ENCODE measurements around the gene PCYT2.
"Not testable (repeated sequence)": the region's sequence is repeated elsewhere in the genome, so short reads cannot be mapped to it uniquely, and the experiment has no call there.

The PCYT2 gene
- total RNA-seq, result 26.9 to 73.1 reads per million in 2 experiments

DNA sequence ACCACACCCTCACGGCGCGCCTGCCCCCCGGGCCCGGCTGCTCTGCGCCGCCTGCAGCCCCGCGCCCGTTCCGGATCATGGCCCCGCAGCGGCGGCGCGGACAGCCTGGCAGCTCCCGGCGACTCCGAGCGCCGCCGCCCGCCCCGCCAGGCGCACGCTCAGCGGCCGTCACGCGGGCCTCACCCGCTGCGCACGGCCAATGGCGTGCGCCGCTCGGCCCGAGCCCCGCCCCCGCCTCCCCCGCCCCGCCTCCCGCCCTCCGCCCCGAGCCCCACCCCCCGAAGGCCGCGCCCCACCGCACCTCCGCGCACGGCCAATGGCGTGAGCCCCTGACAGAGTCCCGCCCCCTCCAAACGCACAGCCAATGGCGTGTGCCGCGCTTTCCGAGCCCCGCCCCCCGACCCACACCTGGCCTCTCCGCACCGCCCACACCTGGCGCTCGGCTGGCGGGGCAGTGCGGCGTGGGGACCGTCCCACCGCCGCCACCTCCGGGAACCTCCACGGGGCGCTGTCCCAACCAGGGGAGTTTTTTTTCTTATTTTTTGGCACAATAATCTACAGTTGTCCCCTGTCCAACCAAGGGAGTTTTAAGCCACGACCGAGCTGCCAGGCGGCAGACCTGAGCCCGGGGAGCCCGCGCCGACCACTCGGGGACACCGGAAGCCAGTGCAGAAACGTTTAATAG, at the start of gene PCYT2:
Gene PCYT2 (minus strand): TSS at position 123 of the 685 bp plus-strand sequence. CDS start 44 bp downstream, at position 79.
- DNase-seq (ENCODE audit: low read depth), result peak; percentile 92

DNA sequence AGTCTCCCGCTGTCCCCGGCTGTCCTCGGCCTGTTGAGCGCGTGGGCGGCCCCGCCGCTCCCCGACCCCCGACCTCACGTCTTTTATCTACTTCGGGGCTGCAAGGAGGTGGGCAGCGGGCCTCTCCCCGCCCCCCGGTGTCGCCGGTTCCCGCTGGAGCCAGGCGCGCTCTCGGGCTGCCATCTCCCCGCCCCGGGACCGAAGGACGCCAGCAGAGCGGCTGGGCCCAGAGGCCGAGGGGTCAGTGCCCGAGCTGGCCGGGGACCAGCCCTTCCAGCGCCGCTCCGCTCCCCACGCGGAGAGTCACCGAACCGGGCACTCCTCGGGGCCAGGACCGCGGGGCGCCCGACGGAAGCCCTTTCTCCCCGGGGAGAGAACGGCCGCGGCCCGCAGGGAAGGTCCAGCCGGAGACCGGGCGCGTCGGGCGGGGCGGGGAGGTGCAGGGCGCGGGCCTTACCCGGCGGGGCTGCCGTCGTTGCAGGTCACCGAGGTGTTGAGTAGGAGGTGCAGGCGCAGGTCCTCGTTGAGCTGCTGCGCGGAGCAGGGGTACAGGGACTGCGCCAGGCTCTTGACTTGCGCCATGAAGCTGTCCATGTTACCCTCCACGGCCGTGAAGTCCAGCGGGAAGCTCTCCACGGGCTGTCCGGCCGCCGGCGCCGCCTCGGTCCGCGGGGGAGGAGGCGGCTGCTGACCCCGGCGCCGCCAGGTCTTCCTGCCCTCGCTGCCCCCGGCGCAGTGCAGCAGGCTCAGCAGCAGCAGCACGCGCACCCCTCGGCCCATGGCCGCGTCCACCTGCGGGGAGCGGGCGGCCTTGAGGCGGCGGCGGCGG, 49.1 kb upstream of the PCYT2 start:
- no peak for DNase-seq (ENCODE audit: low read depth)

GRCh38 chr17:81959362-81960129, 48.3 kb upstream of the PCYT2 start:
- DNase-seq (ENCODE audit: low read depth), result peak; percentile 76

DNA sequence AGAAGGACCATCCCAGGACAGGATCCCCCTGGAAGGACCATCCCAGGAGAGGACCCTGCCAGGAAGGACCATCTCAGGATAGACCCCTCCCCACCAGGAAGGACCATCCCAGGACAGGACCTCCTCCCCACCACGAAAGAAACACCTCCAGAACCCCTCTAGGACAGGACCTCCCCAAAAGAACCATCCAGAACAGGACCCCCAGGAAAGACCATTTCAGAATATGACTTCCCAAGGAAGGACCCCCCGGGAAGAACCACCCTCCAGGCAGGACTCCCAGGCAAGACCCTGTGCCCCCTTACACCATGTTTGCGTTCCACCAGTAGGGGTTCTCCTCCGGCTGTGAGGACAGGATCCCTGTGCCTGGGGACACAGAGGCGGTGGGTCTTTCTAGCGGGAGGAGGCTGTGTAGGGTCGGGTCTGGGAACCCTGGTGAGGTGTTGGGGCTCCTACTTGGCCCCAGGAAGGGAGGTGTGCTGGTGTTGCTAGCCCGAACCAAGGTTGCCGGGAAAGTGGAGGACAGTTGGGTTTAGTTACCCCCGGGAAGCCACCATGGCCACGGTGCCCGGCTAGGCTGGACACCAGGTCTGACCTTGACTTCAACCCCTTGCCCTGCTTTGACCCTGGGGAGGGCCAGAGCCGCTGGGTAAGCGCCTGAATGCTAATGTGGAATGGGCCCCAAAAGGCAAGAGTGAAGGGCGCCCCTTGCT, 47.6 kb upstream of the PCYT2 start:
- no peak for DNase-seq (ENCODE audit: low read depth)

GRCh38 chr17:81957691-81958432, 46.7 kb upstream of the PCYT2 start:
- DNase-seq (ENCODE audit: low read depth), result no peak

DNA sequence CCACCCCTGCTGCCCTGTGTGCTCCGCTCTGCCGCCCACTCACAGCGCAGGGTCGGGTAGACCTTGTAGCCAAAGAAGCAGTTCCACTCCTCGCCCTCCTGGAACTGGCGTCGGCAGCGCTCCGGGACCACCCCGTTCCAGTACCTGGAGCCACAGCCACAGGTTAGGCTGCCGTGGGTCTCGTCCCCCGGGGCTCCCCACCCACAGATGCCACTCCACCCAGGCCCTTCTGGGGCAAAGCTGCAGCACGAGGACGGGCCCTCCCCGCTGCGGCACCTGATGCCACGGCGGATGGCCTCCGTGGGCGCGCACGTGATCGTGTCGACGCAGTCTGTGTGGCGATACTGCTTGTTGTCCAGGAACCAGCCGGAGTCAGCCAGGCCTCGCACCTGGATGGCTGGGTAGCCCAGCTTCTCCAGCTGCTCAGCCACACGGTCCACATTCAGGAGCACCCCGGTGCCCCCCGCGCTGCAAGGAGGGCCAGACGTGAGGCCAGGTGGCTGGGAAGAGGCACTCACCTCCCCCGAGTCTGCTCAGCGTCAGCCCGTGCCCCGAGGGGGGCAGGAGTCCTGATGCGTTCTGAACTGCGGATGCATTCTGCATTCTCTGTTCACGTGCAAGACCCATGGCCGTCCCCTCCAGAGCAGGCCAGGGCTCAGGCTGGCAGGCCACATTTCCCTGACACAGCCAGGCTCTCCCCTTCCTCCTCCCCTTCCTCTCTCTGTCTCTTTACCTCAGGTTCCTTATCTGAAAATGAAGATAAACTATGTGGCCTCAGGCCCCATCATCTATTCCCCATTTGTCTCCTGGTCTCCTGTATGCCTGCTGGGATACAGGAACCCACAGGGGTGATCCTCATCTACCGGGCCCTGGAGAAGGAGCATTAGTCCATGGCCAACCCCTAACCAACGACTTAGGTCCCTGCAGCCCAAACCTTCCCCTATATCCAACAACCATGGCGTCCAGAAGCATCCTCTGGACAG, 45.7 kb upstream of the PCYT2 start:
- no peak for DNase-seq (ENCODE audit: low read depth)

DNA sequence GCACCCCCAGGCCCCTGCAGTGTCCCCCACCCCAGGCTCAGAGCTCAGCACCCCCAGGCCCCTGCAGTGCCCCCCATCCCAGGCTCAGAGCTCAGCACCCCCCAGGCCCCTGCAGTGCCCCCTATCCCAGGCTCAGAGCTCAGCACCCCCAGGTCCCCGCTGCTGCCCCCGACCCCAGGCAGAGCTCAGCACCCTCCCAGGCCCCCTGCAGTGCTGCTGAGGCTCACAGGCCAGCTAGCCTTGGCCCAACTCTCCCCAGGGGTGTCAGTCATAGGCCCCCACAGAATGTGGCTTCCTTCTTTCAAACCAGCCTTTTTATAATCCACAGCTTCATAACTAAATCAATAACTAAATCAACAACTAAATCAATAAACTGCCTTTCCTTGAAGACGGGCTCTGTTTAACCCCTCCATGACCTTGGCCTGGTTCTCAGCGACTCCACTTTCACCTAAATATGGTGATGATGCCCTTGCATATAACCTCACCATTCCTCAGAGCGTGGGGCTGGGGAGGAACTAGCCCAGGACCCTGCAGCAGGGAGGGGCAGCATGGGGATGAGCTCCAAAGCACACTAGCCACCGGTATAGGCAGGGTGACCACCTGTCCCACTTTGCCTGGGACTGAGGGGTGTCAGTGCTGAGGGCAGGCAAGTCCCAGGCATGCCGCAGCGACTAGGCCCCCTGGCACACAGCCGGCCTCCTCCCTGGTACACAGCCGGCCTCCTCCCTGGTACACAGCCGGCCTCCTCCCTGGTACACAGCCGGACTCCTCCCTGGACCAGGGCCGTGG, 44.8 kb upstream of the PCYT2 start:
- no peak for DNase-seq (ENCODE audit: low read depth)

GRCh38 chr17:81955058-81955681, 44.0 kb upstream of the PCYT2 start:
- no peak for DNase-seq (ENCODE audit: low read depth)

DNA sequence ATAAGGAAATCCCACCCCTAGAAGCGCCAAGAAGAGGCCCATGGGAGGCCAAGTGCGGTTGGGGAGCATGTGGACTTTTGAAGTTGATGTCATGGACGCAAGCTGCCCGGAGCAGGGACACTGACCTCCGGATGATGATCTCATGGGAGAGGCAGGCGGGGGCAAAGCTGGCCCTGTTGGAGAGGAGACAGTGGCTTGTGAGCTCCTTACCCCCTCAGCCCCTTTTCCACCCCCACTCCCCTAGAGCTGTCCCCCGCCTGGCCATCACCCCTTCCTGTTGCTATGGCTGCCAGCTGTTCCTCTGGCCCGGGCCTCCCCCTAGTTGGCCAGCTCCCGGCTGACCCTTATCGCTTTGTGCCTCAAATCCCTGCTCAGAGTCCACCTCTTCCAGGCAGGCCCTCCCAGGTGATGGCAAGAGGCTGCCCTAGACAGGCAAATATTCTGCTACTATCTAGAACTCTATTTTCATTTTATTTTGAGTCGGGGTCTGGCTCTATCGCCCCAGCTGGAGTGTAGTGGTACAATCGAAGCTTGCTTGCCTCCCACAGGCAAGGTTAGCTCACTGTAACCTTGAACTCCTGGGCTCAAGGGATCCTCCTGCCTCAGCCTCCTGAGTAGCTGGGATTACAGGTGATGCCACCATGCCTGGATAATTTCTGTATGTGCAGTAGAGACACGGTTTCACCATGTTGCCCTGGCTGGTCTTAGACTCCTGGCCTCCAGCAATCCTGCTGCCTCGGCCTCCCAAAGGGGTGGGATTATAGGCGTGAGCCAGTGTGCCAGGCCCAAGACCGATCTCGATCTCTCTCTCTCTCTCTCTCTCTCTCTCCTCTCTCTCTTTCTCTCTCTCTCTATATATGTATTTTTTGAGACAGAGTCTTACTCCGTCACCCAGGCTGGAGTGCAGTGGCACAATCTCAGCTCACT, 43.2 kb upstream of the PCYT2 start:
- DNase-seq (ENCODE audit: low read depth), result no peak

- not testable (repeated sequence) for DNase-seq (ENCODE audit: low read depth)
Measured at GRCh38 chr17:81953443-81953842, 42.2 kb upstream of the PCYT2 start.

- no peak for DNase-seq (ENCODE audit: low read depth)
Measured at GRCh38 chr17:81952792-81953228, 41.6 kb upstream of the PCYT2 start.

- DNase-seq (ENCODE audit: low read depth), result no peak
Measured at GRCh38 chr17:81951785-81952684, 40.8 kb upstream of the PCYT2 start.

GRCh38 chr17:81950501-81950900, 39.3 kb upstream of the PCYT2 start:
- no peak for DNase-seq (ENCODE audit: low read depth)

GRCh38 chr17:81948635-81949378, 37.6 kb upstream of the PCYT2 start:
- DNase-seq (ENCODE audit: low read depth), result no peak

DNA sequence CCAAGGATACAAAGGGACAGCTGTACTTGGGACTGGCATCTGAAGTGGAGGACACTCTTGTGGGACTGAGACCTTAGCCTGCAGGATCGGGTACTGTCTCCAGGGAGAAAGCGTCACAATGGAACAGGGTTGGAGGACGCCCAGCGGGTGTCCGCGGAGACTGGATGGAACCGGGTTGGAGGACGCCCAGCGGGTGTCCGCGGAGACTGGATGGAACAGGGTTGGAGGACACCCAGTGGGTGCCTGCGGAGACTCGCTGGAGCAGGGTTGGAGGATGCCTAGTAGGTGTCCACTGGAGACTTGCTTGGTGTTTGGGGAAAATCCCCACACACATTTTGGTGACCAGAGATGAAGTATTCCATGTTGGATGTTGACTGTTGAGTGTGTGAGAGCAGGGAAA, 36.0 kb upstream of the PCYT2 start, which contains the start of gene MYADML2:
Gene MYADML2 (minus strand): TSS at position 45 of the 400 bp plus-strand sequence. CDS start 5,492 bp downstream, outside the sequence.
- no peak for DNase-seq (ENCODE audit: low read depth)
